ENCODE data around the gene HBS1L. TPM values are rescaled to one million over a fixed set of nuclear protein-coding genes. Genes with fewer than 3 reads are reported as not detected.
A peak's percentile ranks its signal among the peaks of the same experiment; 100 is the strongest.

The HBS1L gene
- total and polyA plus RNA-seq, 9 of the 15 experiments (the other 6 are each of a cell fraction or from before 2014, with no cell fraction given): 101 to 199 (median 145) TPM

DNA sequence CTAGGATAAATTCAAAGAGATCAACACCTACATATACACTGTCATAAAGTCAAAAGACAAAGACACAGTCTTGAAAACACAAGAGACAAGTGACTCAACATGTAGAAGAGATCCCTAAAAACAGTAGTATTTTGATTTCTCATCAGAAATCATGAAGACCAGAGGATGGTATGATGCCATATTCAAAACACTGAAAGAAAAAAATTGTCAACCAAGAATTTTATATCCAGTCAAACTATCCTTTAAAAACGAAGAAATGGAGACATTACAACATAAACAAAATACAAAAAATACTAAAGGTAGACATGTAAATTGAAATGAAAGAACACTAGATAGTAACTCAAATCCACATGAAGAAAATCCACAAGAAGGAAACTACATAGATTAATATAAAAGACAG is 27.3 kb upstream of the HBS1L start:
- H3K9ac ChIP-seq (ENCODE audit: insufficient read depth in 1 of 2, low read depth in 2 of 2, low read length in 2 of 2): no peak overlapping the region
- TF ChIP-seq ZNF253 (CRISPR knock-in tag; conservative IDR thresholded peaks at IDR 0.05): no peak
- no peak for TF ChIP-seq NFATC3 (IDR thresholded peaks at IDR 0.05)
- TF ChIP-seq TRIM24 (IDR thresholded peaks at IDR 0.05): peak; percentile 64 to 79
- no peak for TF ChIP-seq ZNF57 (CRISPR knock-in tag; IDR thresholded peaks at IDR 0.05)
- TF ChIP-seq ZNF316 (IDR thresholded peaks at IDR 0.05): 0 out of 2 replicates have a peak, but pooled peaks have one; percentile 4
- TF ChIP-seq, protein P1, sequence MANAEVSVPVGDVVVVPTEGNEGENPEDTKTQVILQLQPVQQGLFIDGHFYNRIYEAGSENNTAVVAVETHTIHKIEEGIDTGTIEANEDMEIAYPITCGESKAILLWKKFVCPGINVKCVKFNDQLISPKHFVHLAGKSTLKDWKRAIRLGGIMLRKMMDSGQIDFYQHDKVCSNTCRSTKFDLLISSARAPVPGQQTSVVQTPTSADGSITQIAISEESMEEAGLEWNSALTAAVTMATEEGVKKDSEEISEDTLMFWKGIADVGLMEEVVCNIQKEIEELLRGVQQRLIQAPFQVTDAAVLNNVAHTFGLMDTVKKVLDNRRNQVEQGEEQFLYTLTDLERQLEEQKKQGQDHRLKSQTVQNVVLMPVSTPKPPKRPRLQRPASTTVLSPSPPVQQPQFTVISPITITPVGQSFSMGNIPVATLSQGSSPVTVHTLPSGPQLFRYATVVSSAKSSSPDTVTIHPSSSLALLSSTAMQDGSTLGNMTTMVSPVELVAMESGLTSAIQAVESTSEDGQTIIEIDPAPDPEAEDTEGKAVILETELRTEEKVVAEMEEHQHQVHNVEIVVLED (CRISPR knock-in tag; IDR thresholded peaks at IDR 0.05): no peak
- TF ChIP-seq, protein P2, sequence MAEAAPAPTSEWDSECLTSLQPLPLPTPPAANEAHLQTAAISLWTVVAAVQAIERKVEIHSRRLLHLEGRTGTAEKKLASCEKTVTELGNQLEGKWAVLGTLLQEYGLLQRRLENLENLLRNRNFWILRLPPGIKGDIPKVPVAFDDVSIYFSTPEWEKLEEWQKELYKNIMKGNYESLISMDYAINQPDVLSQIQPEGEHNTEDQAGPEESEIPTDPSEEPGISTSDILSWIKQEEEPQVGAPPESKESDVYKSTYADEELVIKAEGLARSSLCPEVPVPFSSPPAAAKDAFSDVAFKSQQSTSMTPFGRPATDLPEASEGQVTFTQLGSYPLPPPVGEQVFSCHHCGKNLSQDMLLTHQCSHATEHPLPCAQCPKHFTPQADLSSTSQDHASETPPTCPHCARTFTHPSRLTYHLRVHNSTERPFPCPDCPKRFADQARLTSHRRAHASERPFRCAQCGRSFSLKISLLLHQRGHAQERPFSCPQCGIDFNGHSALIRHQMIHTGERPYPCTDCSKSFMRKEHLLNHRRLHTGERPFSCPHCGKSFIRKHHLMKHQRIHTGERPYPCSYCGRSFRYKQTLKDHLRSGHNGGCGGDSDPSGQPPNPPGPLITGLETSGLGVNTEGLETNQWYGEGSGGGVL (CRISPR knock-in tag; IDR thresholded peaks at IDR 0.05): no peak
- peak; percentile 91 for TF ChIP-seq ZFP1 (CRISPR knock-in tag; IDR thresholded peaks at IDR 0.05)
- TF ChIP-seq, protein P3, sequence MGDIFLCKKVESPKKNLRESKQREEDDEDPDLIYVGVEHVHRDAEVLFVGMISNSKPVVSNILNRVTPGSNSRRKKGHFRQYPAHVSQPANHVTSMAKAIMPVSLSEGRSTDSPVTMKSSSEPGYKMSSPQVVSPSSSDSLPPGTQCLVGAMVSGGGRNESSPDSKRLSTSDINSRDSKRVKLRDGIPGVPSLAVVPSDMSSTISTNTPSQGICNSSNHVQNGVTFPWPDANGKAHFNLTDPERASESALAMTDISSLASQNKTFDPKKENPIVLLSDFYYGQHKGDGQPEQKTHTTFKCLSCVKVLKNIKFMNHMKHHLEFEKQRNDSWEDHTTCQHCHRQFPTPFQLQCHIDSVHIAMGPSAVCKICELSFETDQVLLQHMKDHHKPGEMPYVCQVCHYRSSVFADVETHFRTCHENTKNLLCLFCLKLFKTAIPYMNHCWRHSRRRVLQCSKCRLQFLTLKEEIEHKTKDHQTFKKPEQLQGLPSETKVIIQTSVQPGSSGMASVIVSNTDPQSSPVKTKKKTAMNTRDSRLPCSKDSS (IDR thresholded peaks at IDR 0.05; ENCODE audit: low read depth, partially characterized antibody): peak; percentile 65
- 0 out of 2 replicates have a peak, but pooled peaks have one; percentile 11 for TF ChIP-seq ZNF384 (IDR thresholded peaks at IDR 0.05; ENCODE audit: low read depth, low read length)
- peak; percentile 94 for TF ChIP-seq TRIM28 (IDR thresholded peaks at IDR 0.05)
- TF ChIP-seq SMARCB1 (IDR thresholded peaks at IDR 0.05; ENCODE audit: insufficient read length, low read depth): no peak
- no peak for TF ChIP-seq BHLHE40 (IDR thresholded peaks at IDR 0.05; ENCODE audit: low read length)
- TF ChIP-seq DPF2 (IDR thresholded peaks at IDR 0.05): no peak
- TF ChIP-seq XRCC3 (IDR thresholded peaks at IDR 0.05): peak; percentile 75; the same call in 1 of the 2 replicates
- no peak for TF ChIP-seq ZNF717 (CRISPR knock-in tag; IDR thresholded peaks at IDR 0.05)
- peak in 1 of 2 experiments; percentile 93; a peak in 2 of 3 replicates for TF ChIP-seq CBX3 (IDR thresholded peaks at IDR 0.05; ENCODE audit: borderline replicate concordance in 1 of 2, low read length in 2 of 2)
- TF ChIP-seq, protein P4, sequence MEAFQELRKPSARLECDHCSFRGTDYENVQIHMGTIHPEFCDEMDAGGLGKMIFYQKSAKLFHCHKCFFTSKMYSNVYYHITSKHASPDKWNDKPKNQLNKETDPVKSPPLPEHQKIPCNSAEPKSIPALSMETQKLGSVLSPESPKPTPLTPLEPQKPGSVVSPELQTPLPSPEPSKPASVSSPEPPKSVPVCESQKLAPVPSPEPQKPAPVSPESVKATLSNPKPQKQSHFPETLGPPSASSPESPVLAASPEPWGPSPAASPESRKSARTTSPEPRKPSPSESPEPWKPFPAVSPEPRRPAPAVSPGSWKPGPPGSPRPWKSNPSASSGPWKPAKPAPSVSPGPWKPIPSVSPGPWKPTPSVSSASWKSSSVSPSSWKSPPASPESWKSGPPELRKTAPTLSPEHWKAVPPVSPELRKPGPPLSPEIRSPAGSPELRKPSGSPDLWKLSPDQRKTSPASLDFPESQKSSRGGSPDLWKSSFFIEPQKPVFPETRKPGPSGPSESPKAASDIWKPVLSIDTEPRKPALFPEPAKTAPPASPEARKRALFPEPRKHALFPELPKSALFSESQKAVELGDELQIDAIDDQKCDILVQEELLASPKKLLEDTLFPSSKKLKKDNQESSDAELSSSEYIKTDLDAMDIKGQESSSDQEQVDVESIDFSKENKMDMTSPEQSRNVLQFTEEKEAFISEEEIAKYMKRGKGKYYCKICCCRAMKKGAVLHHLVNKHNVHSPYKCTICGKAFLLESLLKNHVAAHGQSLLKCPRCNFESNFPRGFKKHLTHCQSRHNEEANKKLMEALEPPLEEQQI (IDR thresholded peaks at IDR 0.05): peak; percentile 78; the same call in 1 of the 2 replicates
- peaks cover 19 to 30% of the 10 kb centered on the region in 2 experiments for H3K4me1 ChIP-seq (replicated peaks in 1 of 2; ENCODE audit: control insufficient read depth in 2 of 2, insufficient read depth in 2 of 2, low read length in 2 of 2)
- peaks cover 7% of the 10 kb centered on the region; the same call in 2 of the 3 replicates for H3K36me3 ChIP-seq (ENCODE audit: control insufficient read depth, insufficient read depth, low read length)
- POLR2A ChIA-PET: interaction anchor here (1.1 kb wide), 1 partner anchor 25 kb away, joined by 4 read pairs; no protein-coding TSS in a partner anchor
- intact Hi-C loops (cut with micrococcal nuclease) (loop anchor here (10.0 kb wide), 2 partner anchors 77 to 243 kb away; no protein-coding TSS in a partner anchor), in situ Hi-C loops (cut with MboI) (no loop called here)
- ATAC-seq (no peak), DNase-seq (ENCODE audit: extremely low read depth in 1 of 4, low spot score in 3 of 4) (no peak), FAIRE-seq (no peak)
- 63% methylated on average over 1 of the region's 1 CpG for WGBS (ENCODE audit: insufficient coverage, low coverage, missing lambda C conversion rate)
- H3K9me3 ChIP-seq (replicated peaks; ENCODE audit: control insufficient read depth, insufficient read depth, low read depth, low read length): peaks cover 35% of the 10 kb centered on the region
- CTCF ChIA-PET (ENCODE audit: low intra/inter-chr PET ratio): no interaction called here
- no peak overlapping the region for H3K4me3 ChIP-seq
- H4K20me1 ChIP-seq (replicated peaks; ENCODE audit: control insufficient read depth, insufficient read depth, low read length): no peaks in the 10 kb centered on the region
- no peak overlapping the region for H2AFZ ChIP-seq (ENCODE audit: low read depth, low read length)
- no peak overlapping the region for H3K27ac ChIP-seq (ENCODE audit: extremely low read depth, low read depth, low read length)
- no peaks in the 10 kb centered on the region for H3K9me1 ChIP-seq (ENCODE audit: control insufficient read depth, insufficient read depth, low read length)
- BruUV-seq (replicated peaks): no TSS peak
- no peaks in the 10 kb centered on the region for H3K79me2 ChIP-seq (ENCODE audit: control insufficient read depth, insufficient read depth, low read length)
- H3K27me3 ChIP-seq (ENCODE audit: control insufficient read depth in 2 of 2, insufficient read depth in 2 of 2, low read length in 2 of 2): no peaks in the 10 kb centered on the region
- H3K4me2 ChIP-seq (ENCODE audit: insufficient read depth, low read length): no peak overlapping the region
